Neural cell (in vitro differentiated cells): ENCODE results near the gene SERTAD1.

Experiments used
- CTCF ChIP-seq: fragments of 450-650 bp; IDR thresholded peaks from 2 replicates; pipeline ENCODE4 v1.5.1; 2014; ENCODE audit warnings: antibody characterized with exemption, mild to moderate bottlenecking, moderate library complexity; ENCODE audit not compliant: poor library complexity, severe bottlenecking
- EP300 ChIP-seq: fragments of 450-650 bp; conservative IDR thresholded peaks from 2 replicates; pipeline ENCODE4 v1.6.1; 2014; ENCODE audit warnings: antibody characterized with exemption, mild to moderate bottlenecking, moderate library complexity; ENCODE audit not compliant: poor library complexity, severe bottlenecking
- EZH2 ChIP-seq: fragments of 200-600, 300-800 bp; shearing (Covaris generic), sonication (generic); IDR thresholded peaks from 2 replicates; pipeline ENCODE4 v1.6.1; 2014; ENCODE audit warnings: antibody characterized with exemption, low read length, borderline replicate concordance, mild to moderate bottlenecking; ENCODE audit not compliant: insufficient read depth, poor library complexity, severe bottlenecking
- POLR2AphosphoS5 ChIP-seq: IDR thresholded peaks from 2 replicates; pipeline ENCODE4 v1.6.1; 2012
- SMC3 ChIP-seq: fragments of 450-650 bp; conservative IDR thresholded peaks from 2 replicates; pipeline ENCODE4 v1.6.1; 2014; ENCODE audit warnings: antibody characterized with exemption, mild to moderate bottlenecking, moderate library complexity; ENCODE audit not compliant: poor library complexity

GRCh38 chr19:40415768-40416167, 10.0 kb downstream of the SERTAD1 start:
- TF ChIP-seq CTCF (no peak), EZH2 (no peak), POLR2AphosphoS5 (no peak), EP300 (no peak), SMC3 (no peak)
